Testis (tissue), 2 donors: ENCODE measurements around the gene FGGY.

ENCODE experiments used
- POLR2A ChIP-seq: fragments of 450-650 bp; IDR thresholded peaks from one replicate; pipeline ENCODE4 v1.6.1; 2017; ENCODE audit warnings: antibody characterized with exemption, mild to moderate bottlenecking, moderate library complexity
- TF ChIP-seq, protein P1 (sequence below), 3 experiments: fragments of 450-650 bp in 2 of 3; fragments of 200-600 bp in 1 of 3; sonication (generic) in 1 of 3; IDR thresholded peaks; one replicate each; pipeline ENCODE4 v1.5.1; 2016 to 2019; ENCODE audit warnings: antibody characterized with exemption in 3 of 3, mild to moderate bottlenecking in 2 of 3, moderate library complexity in 1 of 3

DNA sequence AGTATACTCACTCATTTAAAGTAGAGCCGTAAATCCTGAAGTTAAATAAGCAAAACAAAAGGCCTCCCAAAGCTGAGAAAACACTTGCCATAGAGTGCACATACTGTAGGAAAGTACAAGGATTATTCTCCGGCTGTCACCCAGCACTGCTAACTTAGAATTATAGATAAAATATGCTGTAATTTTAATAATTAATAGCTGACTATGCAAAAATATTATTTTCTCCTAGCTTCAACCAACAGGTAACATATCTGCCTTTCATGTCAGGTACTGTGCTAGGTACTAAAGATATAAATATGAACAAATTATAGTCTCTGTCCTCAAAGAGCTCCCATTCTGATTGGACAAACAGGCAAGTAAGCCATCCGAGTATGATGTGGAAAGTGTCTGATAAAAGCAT is 233.2 kb downstream of the FGGY start:
- TF ChIP-seq, protein P1, sequence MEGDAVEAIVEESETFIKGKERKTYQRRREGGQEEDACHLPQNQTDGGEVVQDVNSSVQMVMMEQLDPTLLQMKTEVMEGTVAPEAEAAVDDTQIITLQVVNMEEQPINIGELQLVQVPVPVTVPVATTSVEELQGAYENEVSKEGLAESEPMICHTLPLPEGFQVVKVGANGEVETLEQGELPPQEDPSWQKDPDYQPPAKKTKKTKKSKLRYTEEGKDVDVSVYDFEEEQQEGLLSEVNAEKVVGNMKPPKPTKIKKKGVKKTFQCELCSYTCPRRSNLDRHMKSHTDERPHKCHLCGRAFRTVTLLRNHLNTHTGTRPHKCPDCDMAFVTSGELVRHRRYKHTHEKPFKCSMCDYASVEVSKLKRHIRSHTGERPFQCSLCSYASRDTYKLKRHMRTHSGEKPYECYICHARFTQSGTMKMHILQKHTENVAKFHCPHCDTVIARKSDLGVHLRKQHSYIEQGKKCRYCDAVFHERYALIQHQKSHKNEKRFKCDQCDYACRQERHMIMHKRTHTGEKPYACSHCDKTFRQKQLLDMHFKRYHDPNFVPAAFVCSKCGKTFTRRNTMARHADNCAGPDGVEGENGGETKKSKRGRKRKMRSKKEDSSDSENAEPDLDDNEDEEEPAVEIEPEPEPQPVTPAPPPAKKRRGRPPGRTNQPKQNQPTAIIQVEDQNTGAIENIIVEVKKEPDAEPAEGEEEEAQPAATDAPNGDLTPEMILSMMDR (IDR thresholded peaks at IDR 0.05), result no peak
- no peak for TF ChIP-seq POLR2A
